Measurements from ENCODE around the gene PPFIA1. TPM values are rescaled to one million over a fixed set of nuclear protein-coding genes. Genes with fewer than 3 reads are reported as not detected.

PPFIA1 gene
- total RNA-seq, 1 donor from 2014 or later, result 54.1 TPM

- H3K4me1 Mint-ChIP-seq, result peaks cover 35% of the 10 kb centered on the region
- H3K27me3 Mint-ChIP-seq (ENCODE audit: low read depth), result peaks cover 31% of the 10 kb centered on the region
- DNase-seq (ENCODE audit: low read depth, low spot score), result no peak
- TF ChIP-seq CTCF (conservative IDR thresholded peaks at IDR 0.05), result no peak
- H3K4me3 Mint-ChIP-seq, result peak overlapping the region; percentile 84
- H3K9me3 Mint-ChIP-seq, result no peaks in the 10 kb centered on the region
- H3K36me3 Mint-ChIP-seq (ENCODE audit: low read depth), result peaks cover 14% of the 10 kb centered on the region
- H3K27ac Mint-ChIP-seq (ENCODE audit: unreplicated experiment), result no peak overlapping the region
Measured at GRCh38 chr11:70272009-70272408, 1.5 kb downstream of the PPFIA1 start.

- no peak overlapping the region for H3K27ac Mint-ChIP-seq (ENCODE audit: unreplicated experiment)
- peaks cover 12% of the 10 kb centered on the region for H3K4me1 Mint-ChIP-seq
- H3K36me3 Mint-ChIP-seq (ENCODE audit: low read depth), result peaks cover 25% of the 10 kb centered on the region
- no peaks in the 10 kb centered on the region for H3K9me3 Mint-ChIP-seq
- no peak overlapping the region for H3K4me3 Mint-ChIP-seq
- DNase-seq (ENCODE audit: low read depth, low spot score), result no peak
- no peaks in the 10 kb centered on the region for H3K27me3 Mint-ChIP-seq (ENCODE audit: low read depth)
- TF ChIP-seq CTCF (conservative IDR thresholded peaks at IDR 0.05), result no peak
Measured at GRCh38 chr11:70278994-70279393, 8.5 kb downstream of the PPFIA1 start.

- Mint-ChIP-seq H3K27me3 (ENCODE audit: low read depth) (no peaks in the 10 kb centered on the region), H3K36me3 (ENCODE audit: low read depth) (peaks cover 22% of the 10 kb centered on the region), H3K9me3 (no peaks in the 10 kb centered on the region), H3K4me3 (no peak overlapping the region), H3K27ac (ENCODE audit: unreplicated experiment) (no peak overlapping the region), H3K4me1 (no peaks in the 10 kb centered on the region)
- no peak for TF ChIP-seq CTCF (conservative IDR thresholded peaks at IDR 0.05)
- no peak for DNase-seq (ENCODE audit: low read depth, low spot score)
Measured at GRCh38 chr11:70281156-70281609, 10.7 kb downstream of the PPFIA1 start.

- no peak overlapping the region for H3K27ac Mint-ChIP-seq (ENCODE audit: unreplicated experiment)
- H3K36me3 Mint-ChIP-seq (ENCODE audit: low read depth), result peaks cover 23% of the 10 kb centered on the region
- H3K27me3 Mint-ChIP-seq (ENCODE audit: low read depth), result no peaks in the 10 kb centered on the region
- H3K4me1 Mint-ChIP-seq, result no peaks in the 10 kb centered on the region
- no peaks in the 10 kb centered on the region for H3K9me3 Mint-ChIP-seq
- DNase-seq (ENCODE audit: low read depth, low spot score), result no peak
- TF ChIP-seq CTCF (conservative IDR thresholded peaks at IDR 0.05), result no peak
- no peak overlapping the region for H3K4me3 Mint-ChIP-seq
Measured at GRCh38 chr11:70282012-70282411, 11.5 kb downstream of the PPFIA1 start.

GRCh38 chr11:70288721-70289120 is 18.2 kb downstream of the PPFIA1 start:
- H3K27ac Mint-ChIP-seq (ENCODE audit: unreplicated experiment), result no peak overlapping the region
- no peak overlapping the region for H3K4me3 Mint-ChIP-seq
- no peak for DNase-seq (ENCODE audit: low read depth, low spot score)
- TF ChIP-seq CTCF (conservative IDR thresholded peaks at IDR 0.05), result no peak
- H3K36me3 Mint-ChIP-seq (ENCODE audit: low read depth), result peaks cover 28% of the 10 kb centered on the region
- H3K27me3 Mint-ChIP-seq (ENCODE audit: low read depth), result no peaks in the 10 kb centered on the region
- no peaks in the 10 kb centered on the region for H3K9me3 Mint-ChIP-seq
- H3K4me1 Mint-ChIP-seq, result no peaks in the 10 kb centered on the region

GRCh38 chr11:70289582-70289981 is 19.1 kb downstream of the PPFIA1 start:
- TF ChIP-seq CTCF (conservative IDR thresholded peaks at IDR 0.05), result no peak
- DNase-seq (ENCODE audit: low read depth, low spot score), result no peak
- Mint-ChIP-seq H3K36me3 (ENCODE audit: low read depth) (peaks cover 29% of the 10 kb centered on the region), H3K27me3 (ENCODE audit: low read depth) (no peaks in the 10 kb centered on the region), H3K27ac (ENCODE audit: unreplicated experiment) (no peak overlapping the region), H3K4me1 (no peaks in the 10 kb centered on the region), H3K4me3 (no peak overlapping the region), H3K9me3 (no peaks in the 10 kb centered on the region)
